ENCODE data around the gene NUBP2.

DNA sequence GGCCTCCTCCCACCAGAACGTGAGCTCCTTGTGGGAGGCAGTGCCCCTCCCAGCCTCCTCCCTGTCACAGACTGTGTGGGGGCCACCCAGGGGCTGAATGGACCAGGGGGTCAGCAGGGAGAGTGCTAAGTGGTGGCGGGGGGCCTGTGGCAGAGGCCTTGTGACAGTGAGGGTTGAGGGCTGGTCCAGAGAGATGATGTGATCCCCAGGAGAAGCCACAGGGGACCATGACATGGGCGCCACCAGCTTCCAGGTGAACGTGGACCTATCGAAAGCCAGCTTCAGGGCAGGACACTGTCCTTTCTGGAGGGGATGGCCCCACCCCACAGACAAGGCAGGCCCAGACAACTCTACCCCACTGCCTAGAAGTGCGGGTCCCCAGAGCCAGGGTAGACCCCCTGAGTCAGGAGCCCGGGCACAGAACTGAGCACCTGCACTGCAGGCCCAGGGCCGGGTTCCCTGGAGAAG, 3.5 kb upstream of the NUBP2 start:
- TF ChIP-seq, protein P1, sequence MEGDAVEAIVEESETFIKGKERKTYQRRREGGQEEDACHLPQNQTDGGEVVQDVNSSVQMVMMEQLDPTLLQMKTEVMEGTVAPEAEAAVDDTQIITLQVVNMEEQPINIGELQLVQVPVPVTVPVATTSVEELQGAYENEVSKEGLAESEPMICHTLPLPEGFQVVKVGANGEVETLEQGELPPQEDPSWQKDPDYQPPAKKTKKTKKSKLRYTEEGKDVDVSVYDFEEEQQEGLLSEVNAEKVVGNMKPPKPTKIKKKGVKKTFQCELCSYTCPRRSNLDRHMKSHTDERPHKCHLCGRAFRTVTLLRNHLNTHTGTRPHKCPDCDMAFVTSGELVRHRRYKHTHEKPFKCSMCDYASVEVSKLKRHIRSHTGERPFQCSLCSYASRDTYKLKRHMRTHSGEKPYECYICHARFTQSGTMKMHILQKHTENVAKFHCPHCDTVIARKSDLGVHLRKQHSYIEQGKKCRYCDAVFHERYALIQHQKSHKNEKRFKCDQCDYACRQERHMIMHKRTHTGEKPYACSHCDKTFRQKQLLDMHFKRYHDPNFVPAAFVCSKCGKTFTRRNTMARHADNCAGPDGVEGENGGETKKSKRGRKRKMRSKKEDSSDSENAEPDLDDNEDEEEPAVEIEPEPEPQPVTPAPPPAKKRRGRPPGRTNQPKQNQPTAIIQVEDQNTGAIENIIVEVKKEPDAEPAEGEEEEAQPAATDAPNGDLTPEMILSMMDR (IDR thresholded peaks at IDR 0.05): no peak
- TF ChIP-seq, protein P2, sequence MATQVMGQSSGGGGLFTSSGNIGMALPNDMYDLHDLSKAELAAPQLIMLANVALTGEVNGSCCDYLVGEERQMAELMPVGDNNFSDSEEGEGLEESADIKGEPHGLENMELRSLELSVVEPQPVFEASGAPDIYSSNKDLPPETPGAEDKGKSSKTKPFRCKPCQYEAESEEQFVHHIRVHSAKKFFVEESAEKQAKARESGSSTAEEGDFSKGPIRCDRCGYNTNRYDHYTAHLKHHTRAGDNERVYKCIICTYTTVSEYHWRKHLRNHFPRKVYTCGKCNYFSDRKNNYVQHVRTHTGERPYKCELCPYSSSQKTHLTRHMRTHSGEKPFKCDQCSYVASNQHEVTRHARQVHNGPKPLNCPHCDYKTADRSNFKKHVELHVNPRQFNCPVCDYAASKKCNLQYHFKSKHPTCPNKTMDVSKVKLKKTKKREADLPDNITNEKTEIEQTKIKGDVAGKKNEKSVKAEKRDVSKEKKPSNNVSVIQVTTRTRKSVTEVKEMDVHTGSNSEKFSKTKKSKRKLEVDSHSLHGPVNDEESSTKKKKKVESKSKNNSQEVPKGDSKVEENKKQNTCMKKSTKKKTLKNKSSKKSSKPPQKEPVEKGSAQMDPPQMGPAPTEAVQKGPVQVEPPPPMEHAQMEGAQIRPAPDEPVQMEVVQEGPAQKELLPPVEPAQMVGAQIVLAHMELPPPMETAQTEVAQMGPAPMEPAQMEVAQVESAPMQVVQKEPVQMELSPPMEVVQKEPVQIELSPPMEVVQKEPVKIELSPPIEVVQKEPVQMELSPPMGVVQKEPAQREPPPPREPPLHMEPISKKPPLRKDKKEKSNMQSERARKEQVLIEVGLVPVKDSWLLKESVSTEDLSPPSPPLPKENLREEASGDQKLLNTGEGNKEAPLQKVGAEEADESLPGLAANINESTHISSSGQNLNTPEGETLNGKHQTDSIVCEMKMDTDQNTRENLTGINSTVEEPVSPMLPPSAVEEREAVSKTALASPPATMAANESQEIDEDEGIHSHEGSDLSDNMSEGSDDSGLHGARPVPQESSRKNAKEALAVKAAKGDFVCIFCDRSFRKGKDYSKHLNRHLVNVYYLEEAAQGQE (IDR thresholded peaks at IDR 0.05): no peak
- TF ChIP-seq KDM5A (IDR thresholded peaks at IDR 0.05) (no peak), POLR2A (IDR thresholded peaks at IDR 0.05; ENCODE audit: low read length) (no peak), EP300 (IDR thresholded peaks at IDR 0.05) (no peak), MYC (IDR thresholded peaks at IDR 0.05; ENCODE audit: borderline replicate concordance, low read length) (no peak)
- TF ChIP-seq, protein P3, sequence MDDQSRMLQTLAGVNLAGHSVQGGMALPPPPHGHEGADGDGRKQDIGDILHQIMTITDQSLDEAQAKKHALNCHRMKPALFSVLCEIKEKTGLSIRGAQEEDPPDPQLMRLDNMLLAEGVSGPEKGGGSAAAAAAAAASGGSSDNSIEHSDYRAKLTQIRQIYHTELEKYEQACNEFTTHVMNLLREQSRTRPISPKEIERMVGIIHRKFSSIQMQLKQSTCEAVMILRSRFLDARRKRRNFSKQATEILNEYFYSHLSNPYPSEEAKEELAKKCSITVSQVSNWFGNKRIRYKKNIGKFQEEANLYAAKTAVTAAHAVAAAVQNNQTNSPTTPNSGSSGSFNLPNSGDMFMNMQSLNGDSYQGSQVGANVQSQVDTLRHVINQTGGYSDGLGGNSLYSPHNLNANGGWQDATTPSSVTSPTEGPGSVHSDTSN (IDR thresholded peaks at IDR 0.05): no peak; the same call in 1 of the 2 replicates

All from A549 (cell line).